Measurements from ENCODE around the gene SLC19A1.

Gene SLC19A1

GRCh38 chr21:45478115-45478801 lies 64.0 kb downstream of the SLC19A1 start:
- DNase-seq (ENCODE audit: low spot score): peak; percentile 66

- DNase-seq (ENCODE audit: low spot score): no peak
These were observed 64.8 kb downstream of the SLC19A1 start for GRCh38 chr21:45477176-45478114.

- no peak for DNase-seq (ENCODE audit: low spot score)
These were observed 65.7 kb downstream of the SLC19A1 start for GRCh38 chr21:45476582-45476981.

GRCh38 chr21:45475797-45476570 lies 66.3 kb downstream of the SLC19A1 start:
- DNase-seq (ENCODE audit: low spot score): no peak

GRCh38 chr21:45475004-45475685 lies 67.1 kb downstream of the SLC19A1 start:
- no peak for DNase-seq (ENCODE audit: low spot score)

- no peak for DNase-seq (ENCODE audit: low spot score)
These were observed 67.8 kb downstream of the SLC19A1 start for GRCh38 chr21:45474323-45474950.

- DNase-seq (ENCODE audit: low spot score): no peak
These were observed 68.5 kb downstream of the SLC19A1 start for GRCh38 chr21:45473496-45474322.

GRCh38 chr21:45472445-45473365 lies 69.5 kb downstream of the SLC19A1 start:
- DNase-seq (ENCODE audit: low spot score): no peak

- no peak for DNase-seq (ENCODE audit: low spot score)
These were observed 70.6 kb downstream of the SLC19A1 start for GRCh38 chr21:45471525-45472221.

- peak; percentile 85 for DNase-seq (ENCODE audit: low spot score)
These were observed 71.3 kb downstream of the SLC19A1 start for GRCh38 chr21:45470773-45471524.

- DNase-seq (ENCODE audit: low spot score): peak; percentile 32
These were observed 72.1 kb downstream of the SLC19A1 start for GRCh38 chr21:45470087-45470515.

- DNase-seq (ENCODE audit: low spot score): no peak
These were observed 72.8 kb downstream of the SLC19A1 start for GRCh38 chr21:45469273-45470086.

- DNase-seq (ENCODE audit: low spot score): no peak
These were observed 73.3 kb downstream of the SLC19A1 start for GRCh38 chr21:45468971-45469272.

- DNase-seq (ENCODE audit: low spot score): no peak
These were observed 73.9 kb downstream of the SLC19A1 start for GRCh38 chr21:45468051-45468970.

- DNase-seq (ENCODE audit: low spot score): no peak
These were observed 74.9 kb downstream of the SLC19A1 start for GRCh38 chr21:45467221-45467779.
